ENCODE results near the gene AUTS2.

- TF ChIP-seq ZNF274 (IDR thresholded peaks at IDR 0.05; ENCODE audit: low read depth, low read length) = no peak
- no peak for TF ChIP-seq YY1 (IDR thresholded peaks at IDR 0.05; ENCODE audit: insufficient read depth, insufficient read length)
These were observed 967.6 kb downstream of the AUTS2 start for GRCh38 chr7:70565721-70566370.
